ENCODE results near the gene ABCF3.

- TF ChIP-seq POLR2A (IDR thresholded peaks at IDR 0.05; ENCODE audit: low read length) (no peak), GATA1 (IDR thresholded peaks at IDR 0.05; ENCODE audit: low read depth, low read length) (no peak)
Measured at GRCh38 chr3:184177331-184177731, 8.7 kb upstream of the ABCF3 start.
